GM19467 (cell line): ENCODE results near the gene REN.

ENCODE experiments used
- ATAC-seq: cut with Tn5 transposase; IDR thresholded peaks from one replicate; pipeline ENCODE4 v1.9.1; 2021; ENCODE audit warnings: mild to moderate bottlenecking, moderate library complexity; ENCODE audit not compliant: unreplicated experiment

REN gene

GRCh38 chr1:204110894-204111633, 55.1 kb downstream of the REN start:
- no peak for ATAC-seq

DNA sequence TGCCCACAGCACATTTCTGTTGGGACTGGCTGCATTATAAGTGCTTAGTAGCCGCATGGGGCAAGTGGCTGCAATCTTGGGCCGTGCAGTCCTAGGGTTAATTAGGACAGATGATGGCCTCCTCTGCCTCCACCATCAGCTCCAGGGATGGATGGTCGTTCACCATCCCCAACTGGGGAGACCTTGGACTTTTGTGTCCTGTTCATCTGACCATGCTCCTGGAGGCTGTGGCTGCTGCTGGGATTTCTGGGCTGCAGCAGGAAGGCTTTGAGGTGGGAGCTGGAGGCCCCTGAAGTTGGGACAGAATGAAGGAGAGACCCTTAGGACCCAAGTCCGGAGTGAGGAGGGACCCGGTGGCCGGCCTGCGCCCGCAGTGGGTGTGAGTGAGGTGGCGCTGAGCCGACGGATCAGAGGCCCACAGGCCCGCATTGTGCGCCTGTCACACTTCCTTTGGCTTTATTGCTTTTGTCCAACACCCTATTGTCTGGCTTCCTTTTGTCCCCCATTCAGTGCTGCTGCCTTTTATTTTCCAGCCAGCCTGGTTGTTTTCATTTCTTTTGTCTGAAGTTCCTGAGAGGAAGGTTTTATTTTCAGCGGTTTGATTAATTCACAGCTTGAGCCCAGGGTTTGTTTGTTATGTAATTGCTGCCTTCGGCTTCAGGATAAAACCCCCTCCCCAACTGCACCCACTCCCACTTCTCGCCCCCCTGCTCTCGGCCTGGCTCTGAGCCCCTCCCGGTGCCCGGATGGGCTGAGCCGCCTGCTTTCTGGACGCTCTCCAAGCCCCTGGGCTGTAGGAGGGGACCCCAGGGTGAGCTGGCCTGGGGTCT, 57.6 kb downstream of the REN start:
- no peak for ATAC-seq

- ATAC-seq: no peak
Observed at GRCh38 chr1:204107892-204108291, 58.2 kb downstream of the REN start.

- no peak for ATAC-seq
Observed at GRCh38 chr1:204106825-204107224, 59.3 kb downstream of the REN start.

DNA sequence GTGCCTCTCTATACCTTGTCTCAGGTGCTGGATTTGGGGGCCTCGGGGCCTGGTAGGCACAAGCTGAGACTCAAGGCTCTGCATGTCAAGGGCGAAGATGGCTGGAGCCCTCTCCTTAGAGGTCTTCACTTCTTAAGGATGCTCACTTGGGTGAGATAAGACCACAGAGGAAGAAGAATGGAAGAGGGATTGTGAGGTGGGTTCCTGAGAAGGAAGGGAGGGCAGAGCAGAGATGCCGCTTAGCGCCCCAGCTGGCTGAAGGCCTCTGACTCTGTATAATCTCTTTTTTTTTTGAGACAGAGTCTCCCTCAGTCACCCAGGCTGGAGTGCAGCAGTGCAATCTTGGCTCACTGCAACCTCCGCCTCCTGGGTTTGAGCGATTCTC, 61.0 kb downstream of the REN start:
- no peak for ATAC-seq
